Islet of Langerhans (tissue), 1 donor: ENCODE results near the gene HMGA1.

Source experiments
- FAIRE-seq: peaks from one replicate; lab custom pipeline; 2011; peaks lifted over from hg19 to GRCh38; lab: Jason Lieb, UNC

HMGA1 gene

GRCh38 chr6:34236443-34237315 is at the start of gene HMGA1:
Gene HMGA1, plus strand, starts transcription at chr6:34236873. Its CDS starts 3,908 bp downstream, at chr6:34240781.
- no peak for FAIRE-seq

- no peak for FAIRE-seq
Measured at GRCh38 chr6:34189806-34190503, 46.7 kb upstream of the HMGA1 start.

- FAIRE-seq: no peak
Measured at GRCh38 chr6:34190504-34191122, 46.1 kb upstream of the HMGA1 start.

- no peak for FAIRE-seq
Measured at GRCh38 chr6:34194772-34195171, 41.9 kb upstream of the HMGA1 start.

GRCh38 chr6:34195726-34196115 is 41.0 kb upstream of the HMGA1 start:
- no peak for FAIRE-seq

GRCh38 chr6:34196116-34196832 is 40.4 kb upstream of the HMGA1 start:
- no peak for FAIRE-seq

GRCh38 chr6:34196833-34197195 is 39.9 kb upstream of the HMGA1 start:
- FAIRE-seq: no peak

- no peak for FAIRE-seq
Measured at GRCh38 chr6:34200340-34200971, 36.2 kb upstream of the HMGA1 start.

- no peak for FAIRE-seq
Measured at GRCh38 chr6:34201455-34202107, 35.1 kb upstream of the HMGA1 start.

GRCh38 chr6:34202329-34203201 is 34.1 kb upstream of the HMGA1 start:
- no peak for FAIRE-seq

GRCh38 chr6:34204693-34205092 is 32.0 kb upstream of the HMGA1 start:
- no peak for FAIRE-seq

- no peak for FAIRE-seq
Measured at GRCh38 chr6:34205466-34205865, 31.2 kb upstream of the HMGA1 start.

GRCh38 chr6:34205916-34206315 is 30.8 kb upstream of the HMGA1 start:
- no peak for FAIRE-seq

GRCh38 chr6:34206726-34207125 is 29.9 kb upstream of the HMGA1 start:
- FAIRE-seq: no peak

- no peak for FAIRE-seq
Measured at GRCh38 chr6:34207695-34208443, 28.8 kb upstream of the HMGA1 start.

- no peak for FAIRE-seq
Measured at GRCh38 chr6:34213772-34214171, 22.9 kb upstream of the HMGA1 start.

GRCh38 chr6:34218691-34219090 is 18.0 kb upstream of the HMGA1 start:
- FAIRE-seq: no peak

GRCh38 chr6:34223381-34223955 is 13.2 kb upstream of the HMGA1 start:
- FAIRE-seq: no peak
